ENCODE measurements around the gene DSE.

The DSE gene

DNA sequence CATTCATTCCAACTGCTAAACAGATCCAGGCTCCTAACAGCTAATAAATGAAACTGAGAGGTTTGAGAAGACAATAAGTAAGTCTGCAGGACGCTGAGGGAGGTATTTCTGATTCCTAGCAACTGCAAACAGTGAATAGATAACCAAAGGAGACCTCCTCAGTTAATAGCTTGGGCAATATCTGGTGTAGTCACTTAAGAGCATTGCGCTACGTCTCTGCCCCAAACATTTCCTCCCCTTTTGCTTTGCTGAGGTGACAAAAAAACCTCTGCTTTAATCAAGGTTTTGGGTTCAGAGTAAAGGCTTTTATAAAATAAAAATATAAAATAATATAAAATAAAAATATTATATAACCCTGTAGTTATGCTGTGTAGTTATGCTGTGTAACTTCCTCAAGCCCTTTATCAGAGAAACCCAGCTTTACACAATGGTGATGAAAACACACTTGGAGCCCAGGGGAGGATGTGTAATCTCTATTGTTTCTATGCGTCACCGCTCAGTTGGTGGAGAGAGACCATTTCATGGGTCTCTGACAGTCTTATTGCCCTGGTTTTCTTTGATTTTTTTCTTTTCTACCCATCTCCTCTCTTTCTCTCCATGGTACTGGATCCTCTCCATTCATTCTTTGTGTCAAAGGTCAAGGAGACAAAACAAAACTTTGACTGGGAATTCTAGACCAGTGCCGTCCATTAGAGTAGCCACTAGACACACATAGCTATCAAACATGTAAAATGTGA, 121.8 kb downstream of the DSE start:
- FAIRE-seq = no peak
- TF ChIP-seq POLR2A (IDR thresholded peaks at IDR 0.05; ENCODE audit: low read depth, low read length) (no peak), POU2F2 (IDR thresholded peaks at IDR 0.05; ENCODE audit: low read depth, low read length) (no peak), PAX5 (IDR thresholded peaks at IDR 0.05; ENCODE audit: insufficient read depth, low read length, severe bottlenecking) (no peak), TAF1 (IDR thresholded peaks at IDR 0.05; ENCODE audit: low read depth, low read length) (no peak), SPI1 (IDR thresholded peaks at IDR 0.05; ENCODE audit: low read depth, low read length) (no peak), POLR2AphosphoS5 (IDR thresholded peaks at IDR 0.05; ENCODE audit: low read depth, low read length) (no peak)
- DNase-seq (ENCODE audit: insufficient read length, low spot score) = no peak
